Adrenal gland (tissue), 12 donors: ENCODE measurements around the gene OSMR. TPM values are rescaled to one million over a fixed set of nuclear protein-coding genes. Genes with fewer than 3 reads are reported as not detected.
"Not testable (repeated sequence)": the region's sequence is repeated elsewhere in the genome, so short reads cannot be mapped to it uniquely, and the experiment has no call there.

Source experiments
- DNase-seq, 7 donors: peaks; one replicate each; pipeline ENCODE4 v3.0.0-alpha.2; 2019 to 2020
- H3K27ac ChIP-seq, 5 donors: fragments of 200-600 bp; sonication (generic) in 4 of 5; 1 replicate in 3 of 5; 2 replicates in 2 of 5; pipeline versions ENCODE4 v1.5.1 to v1.8.0; 2016 to 2020; ENCODE audit warnings: mild to moderate bottlenecking in 1 of 5
- H3K27me3 ChIP-seq: fragments of 200-600 bp; 2 replicates; pipeline ENCODE4 v1.8.0; 2021
- H3K36me3 ChIP-seq, 2 donors: fragments of 200-600 bp; replicated peaks in 1 of 2; 1 replicate in 1 of 2; 2 replicates in 1 of 2; pipeline versions ENCODE4 v1.5.1 to v1.8.0; 2018 to 2022
- H3K4me1 ChIP-seq, 2 donors: fragments of 200-600 bp; replicated peaks in 1 of 2; 1 replicate in 1 of 2; 2 replicates in 1 of 2; pipeline versions ENCODE4 v1.5.1 to v1.8.0; 2018 to 2021
- H3K4me3 ChIP-seq, 4 donors: fragments of 200-600 bp; sonication (generic) in 3 of 4; one replicate each; pipeline ENCODE4 v1.5.1; 2016 to 2018
- H3K9me3 ChIP-seq, 3 donors: fragments of 200-600 bp; sonication (generic) in 1 of 3; replicated peaks in 1 of 3; 1 replicate in 2 of 3; 2 replicates in 1 of 3; pipeline versions ENCODE4 v1.5.1 to v1.8.0; 2016 to 2021
- CTCF ChIP-seq, 6 experiments: fragments of 450-650 bp in 4 of 6; fragments of 200-600 bp in 2 of 6; sonication (generic) in 1 of 6; IDR thresholded peaks; 1 replicate in 5 of 6; 2 replicates in 1 of 6; pipeline versions ENCODE4 v1.5.1 to v1.8.0; 2016 to 2021; ENCODE audit warnings: antibody characterized with exemption in 6 of 6, mild to moderate bottlenecking in 2 of 6, moderate library complexity in 1 of 6
- POLR2A ChIP-seq, 2 donors: fragments of 450-650 bp; IDR thresholded peaks; one replicate each; pipeline ENCODE4 v1.6.1; 2017; ENCODE audit warnings: antibody characterized with exemption in 2 of 2, mild to moderate bottlenecking in 2 of 2, moderate library complexity in 1 of 2
- WGBS, 4 donors: extraction: QIAGEN DNeasy Blood & Tissue Kit in 2 of 4; methylation state at CpG; one replicate each; pipeline versions ENCODE4 v1.1.5 to v1.1.7; 2013 to 2017; 5-methylcytosine and 5-hydroxymethylcytosine counted together
- intact Hi-C, 2 donors: fragments of 100-400 bp; cut with DNase I; formaldehyde crosslinking; loops; one replicate each; pipeline versions ENCODE4 v1.14.1 to v1.15.0; 2022 to 2023
- polyA plus RNA-seq, 3 donors: library from polyadenylated mRNA; stranded (reverse); fragments of 200-250 nt in 2 of 3; fragments of 350-450 nt in 1 of 3; fragmentation: Illumina TruSeq in 1 of 3; extraction: RNeasy Lipid Tissue Mini Kit (QIAGEN cat#74804) in 1 of 3; gene quantifications; one replicate each; pipeline ENCODE4 v1.2.3, GENCODE V29; 2013 to 2014
- total RNA-seq, 9 donors: library from RNA; depleted of rRNA in 4 of 9; stranded (reverse); fragments of >200 nt in 4 of 9; fragments of 120-200 nt in 1 of 9; fragmentation: NEBNext Ultra II Directional in 1 of 9; extraction: Animal tissue kit (Norgen Biotek cat#: 25700) in 1 of 9; gene quantifications; one replicate each; pipeline versions ENCODE4 v1.1.0 to v1.2.4, GENCODE V29; 2013 to 2023
- donor health status: healthy with polysubstance abuse.
- donor health status: Bipolar disorder and iron deficiency.
- donor health status: DM: yes; HTN: yes; CAD: no.
- donor health status: DM: no; HTN: no; CAD: no.
- donor health status: DM: no; HTN: no; CAD: no.
- donor health status: DM: yes; HTN: yes; CAD: no.

Gene OSMR
- total and polyA plus RNA-seq, 12 donors: 3.3 to 121 (median 51.1) TPM

DNA sequence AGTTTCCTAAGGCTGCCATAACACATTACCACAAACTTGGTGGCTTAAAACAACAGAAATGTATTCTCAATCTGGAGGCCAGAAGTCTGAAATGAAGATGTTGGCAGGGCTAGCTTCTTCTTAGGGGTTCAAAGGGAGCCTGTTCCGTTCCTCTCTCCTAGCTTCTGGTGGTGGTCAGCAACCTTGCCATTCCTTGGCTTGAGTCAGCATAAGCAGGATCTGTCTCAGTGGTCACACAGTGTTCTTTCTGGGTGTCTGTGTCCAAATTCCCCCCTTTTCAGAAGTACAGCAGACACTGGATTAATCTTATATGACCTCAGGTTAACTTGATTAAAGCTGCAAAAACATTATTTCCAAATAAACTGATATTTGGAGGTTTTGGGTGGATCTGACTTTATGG lies 2.1 kb upstream of the OSMR start:
- H3K36me3 ChIP-seq: no peaks in the 10 kb centered on the region
- intact Hi-C loops: no loop called here
- peak overlapping the region in 1 of 4 donors; percentile 93 for H3K4me3 ChIP-seq
- no peaks in the 10 kb centered on the region for H3K9me3 ChIP-seq
- H3K4me1 ChIP-seq: peaks cover 6 to 22% of the 10 kb centered on the region in 2 donors
- H3K27ac ChIP-seq: no peak overlapping the region
- no peaks in the 10 kb centered on the region for H3K27me3 ChIP-seq
- 75 to 100% (median 87%) methylated on average over 1 of the region's 1 CpG for WGBS, 4 donors
- DNase-seq: no peak
- TF ChIP-seq CTCF (IDR thresholded peaks at IDR 0.05) (no peak), POLR2A (IDR thresholded peaks at IDR 0.05) (no peak)

DNA sequence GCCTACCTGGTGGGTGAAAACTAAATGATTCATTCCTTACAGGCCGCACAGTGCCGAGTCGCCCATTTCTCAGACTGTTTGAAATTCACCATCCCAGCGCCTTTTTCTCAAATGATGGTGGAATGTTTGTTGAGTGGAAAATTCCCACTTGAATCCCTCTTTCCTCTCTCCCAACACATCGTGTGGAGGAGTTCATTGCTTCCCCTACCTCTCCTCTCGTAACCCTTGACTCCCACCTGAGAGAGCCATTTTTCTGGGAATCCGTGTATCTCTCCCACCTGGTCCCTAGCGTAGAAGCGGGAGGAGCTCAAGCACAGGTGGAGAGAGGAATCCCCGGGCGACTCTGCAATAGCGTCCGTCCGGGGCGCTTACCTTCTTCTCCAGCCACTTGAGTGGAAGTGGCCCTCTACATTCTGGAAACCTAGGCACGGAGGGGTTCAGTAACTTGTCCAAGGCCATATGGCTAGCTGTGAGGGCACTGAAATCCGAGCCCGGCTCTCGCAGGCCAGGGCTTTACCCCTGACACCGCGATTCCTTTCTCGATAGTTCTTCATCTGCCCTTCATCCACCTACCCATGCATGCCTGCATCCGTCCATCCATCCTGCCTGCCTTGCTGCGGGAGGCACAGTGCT lies 683 bp downstream of the OSMR start:
- TF ChIP-seq CTCF (IDR thresholded peaks at IDR 0.05) (no peak), POLR2A (IDR thresholded peaks at IDR 0.05) (no peak)
- Histone ChIP-seq H3K27ac (peak overlapping the region; percentile 73 to 99 (median 97)), H3K4me1 (peaks cover 6 to 38% of the 10 kb centered on the region in 2 donors), H3K4me3 (peak overlapping the region in 3 of 4 donors; percentile 7 to 93 (median 64)), H3K27me3 (no peaks in the 10 kb centered on the region), H3K9me3 (no peaks in the 10 kb centered on the region), H3K36me3 (no peaks in the 10 kb centered on the region)
- 12 to 24% (median 15%) methylated on average over 22 to 24 of the region's 24 CpGs for WGBS, 4 donors
- intact Hi-C loops: no loop called here
- peak in 4 of 7 donors; percentile 37 to 48 (median 38) for DNase-seq

GRCh38 chr5:38847559-38848347 lies 1.9 kb downstream of the OSMR start:
- H3K27ac ChIP-seq: peak overlapping the region in 2 of 5 donors; percentile 97 to 99
- no peaks in the 10 kb centered on the region for H3K27me3 ChIP-seq
- H3K4me3 ChIP-seq: peak overlapping the region in 1 of 4 donors; percentile 93
- no peaks in the 10 kb centered on the region for H3K36me3 ChIP-seq
- TF ChIP-seq CTCF (IDR thresholded peaks at IDR 0.05) (no peak), POLR2A (IDR thresholded peaks at IDR 0.05) (no peak)
- no peak for DNase-seq
- intact Hi-C loops: no loop called here
- H3K4me1 ChIP-seq: peaks cover 6 to 38% of the 10 kb centered on the region in 2 donors
- 76 to 80% (median 77%) methylated on average over 9 of the region's 9 CpGs for WGBS, 4 donors
- no peaks in the 10 kb centered on the region for H3K9me3 ChIP-seq

GRCh38 chr5:38848637-38849036 lies 2.8 kb downstream of the OSMR start:
- TF ChIP-seq CTCF (IDR thresholded peaks at IDR 0.05): no peak
- no peak for TF ChIP-seq POLR2A (IDR thresholded peaks at IDR 0.05)
- no peaks in the 10 kb centered on the region for H3K9me3 ChIP-seq
- peak overlapping the region in 1 of 5 donors; percentile 29 for H3K27ac ChIP-seq
- H3K4me3 ChIP-seq: peak overlapping the region in 1 of 4 donors; percentile 93
- intact Hi-C loops: no loop called here
- DNase-seq: no peak
- 77 to 89% (median 87%) methylated on average over 2 of the region's 2 CpGs for WGBS, 4 donors
- no peaks in the 10 kb centered on the region for H3K36me3 ChIP-seq
- peaks cover 6 to 38% of the 10 kb centered on the region in 2 donors for H3K4me1 ChIP-seq
- H3K27me3 ChIP-seq: no peaks in the 10 kb centered on the region

DNA sequence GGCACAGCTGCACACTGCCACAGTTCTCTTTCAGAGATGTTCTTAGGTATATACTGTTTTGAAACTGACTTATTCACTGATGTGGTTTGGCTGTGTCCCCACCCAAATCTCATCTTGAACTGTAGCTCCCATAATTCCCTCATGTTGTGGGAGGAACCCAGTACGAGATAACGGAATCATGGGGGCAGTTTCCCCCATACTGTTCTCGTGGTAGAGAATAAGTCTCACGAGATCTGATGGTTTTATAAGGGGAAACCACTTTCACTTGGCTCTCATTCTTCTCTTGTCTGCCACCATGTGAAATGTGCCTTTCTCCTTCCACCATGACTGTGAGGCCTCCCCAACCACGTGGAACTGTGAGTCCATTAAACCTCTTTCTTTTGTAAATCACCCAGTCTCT lies 5.8 kb downstream of the OSMR start:
- H3K27me3 ChIP-seq, DNase-seq, H3K36me3 ChIP-seq, H3K4me3 ChIP-seq, H3K27ac ChIP-seq, intact Hi-C loops, H3K9me3 ChIP-seq: not testable (repeated sequence)
- peaks cover 3 to 28% of the 10 kb centered on the region in 2 donors for H3K4me1 ChIP-seq
- WGBS, 4 donors: 87 to 91% (median 88%) methylated on average over 5 of the region's 5 CpGs
